HG03565 (cell line): ENCODE results near the gene SYNGAP1.
A peak's percentile ranks its signal among the peaks of the same experiment; 100 is the strongest.
"Not testable (repeated sequence)": the region's sequence is repeated elsewhere in the genome, so short reads cannot be mapped to it uniquely, and the experiment has no call there.

ENCODE experiments used
- ATAC-seq: cut with Tn5 transposase; IDR thresholded peaks from one replicate; pipeline ENCODE4 v1.9.1; 2021; ENCODE audit warnings: mild to moderate bottlenecking, moderate library complexity; ENCODE audit not compliant: unreplicated experiment

SYNGAP1 gene

DNA sequence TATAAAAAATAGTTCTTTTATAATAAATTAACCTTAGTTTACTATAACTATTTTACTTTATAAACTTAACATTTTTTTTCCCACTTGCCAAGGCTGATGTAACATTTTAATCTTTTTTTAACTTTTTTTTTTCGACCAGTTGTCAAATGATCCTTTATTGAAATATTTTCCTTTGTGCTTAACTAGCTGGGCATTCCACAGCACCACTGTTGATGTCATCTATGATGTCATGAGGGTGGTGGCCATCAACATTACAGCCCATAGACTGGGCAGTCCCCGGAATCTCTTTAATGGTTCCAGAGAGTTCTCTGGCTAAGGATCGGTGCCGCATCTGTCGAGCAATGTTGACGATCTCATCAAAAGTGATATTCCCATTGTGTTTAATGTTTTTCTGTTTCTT, 20.0 kb upstream of the SYNGAP1 start:
- not testable (repeated sequence) for ATAC-seq

DNA sequence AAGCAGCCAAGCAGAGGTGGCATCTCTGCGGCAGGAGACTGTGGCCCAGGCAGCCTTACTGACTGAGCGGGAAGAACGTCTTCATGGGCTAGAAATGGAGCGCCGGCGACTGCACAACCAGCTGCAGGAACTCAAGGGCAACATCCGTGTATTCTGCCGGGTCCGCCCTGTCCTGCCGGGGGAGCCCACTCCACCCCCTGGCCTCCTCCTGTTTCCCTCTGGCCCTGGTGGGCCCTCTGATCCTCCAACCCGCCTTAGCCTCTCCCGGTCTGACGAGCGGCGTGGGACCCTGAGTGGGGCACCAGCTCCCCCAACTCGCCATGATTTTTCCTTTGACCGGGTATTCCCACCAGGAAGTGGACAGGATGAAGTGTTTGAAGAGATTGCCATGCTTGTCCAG, 15.0 kb upstream of the SYNGAP1 start:
- ATAC-seq, result no peak

- ATAC-seq, result no peak
Observed at GRCh38 chr6:33405386-33405940, 14.4 kb upstream of the SYNGAP1 start.

- ATAC-seq, result no peak
Observed at GRCh38 chr6:33406126-33406525, 13.7 kb upstream of the SYNGAP1 start.

GRCh38 chr6:33407132-33407718, 12.6 kb upstream of the SYNGAP1 start:
- ATAC-seq, result no peak

DNA sequence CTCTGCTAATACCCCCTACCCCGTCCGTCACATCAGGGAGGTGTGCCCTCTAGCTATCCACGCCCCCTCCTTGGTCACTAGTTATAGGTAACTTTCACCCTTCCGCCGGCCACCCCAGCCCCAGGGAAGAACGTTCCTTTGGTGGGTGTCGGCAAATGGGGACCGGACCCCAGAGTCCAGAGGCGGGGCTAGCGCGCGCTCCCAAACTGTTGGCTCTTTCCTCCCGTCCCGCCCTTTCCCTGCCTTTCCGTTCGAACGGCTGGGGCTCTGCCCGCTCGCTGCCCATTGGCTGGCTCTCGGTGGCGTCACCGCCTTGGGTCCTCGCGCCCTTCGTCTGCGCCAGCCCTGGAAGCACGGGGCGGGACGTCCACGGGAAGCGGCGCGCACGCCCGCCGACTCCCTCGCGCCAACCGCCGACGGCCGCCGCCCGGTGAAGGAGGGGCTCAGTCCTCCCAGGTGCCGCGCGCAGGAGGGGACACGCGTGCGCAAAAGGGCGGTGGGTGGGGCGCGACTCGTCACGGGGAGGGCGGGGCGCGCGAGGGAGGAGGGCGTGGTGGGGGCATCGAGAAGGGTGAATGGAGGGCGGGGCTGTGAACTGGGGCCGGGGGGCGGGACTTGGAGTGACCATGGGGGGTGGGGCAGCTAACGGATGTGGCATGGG, 9.7 kb upstream of the SYNGAP1 start:
- peak; percentile 72 for ATAC-seq

GRCh38 chr6:33410711-33411631, 8.9 kb upstream of the SYNGAP1 start, which contains the start of gene PHF1:
Gene PHF1, plus strand, starts transcription at chr6:33411014. Its CDS starts 1,250 bp downstream, at chr6:33412264.
- ATAC-seq, result peak; percentile 29

DNA sequence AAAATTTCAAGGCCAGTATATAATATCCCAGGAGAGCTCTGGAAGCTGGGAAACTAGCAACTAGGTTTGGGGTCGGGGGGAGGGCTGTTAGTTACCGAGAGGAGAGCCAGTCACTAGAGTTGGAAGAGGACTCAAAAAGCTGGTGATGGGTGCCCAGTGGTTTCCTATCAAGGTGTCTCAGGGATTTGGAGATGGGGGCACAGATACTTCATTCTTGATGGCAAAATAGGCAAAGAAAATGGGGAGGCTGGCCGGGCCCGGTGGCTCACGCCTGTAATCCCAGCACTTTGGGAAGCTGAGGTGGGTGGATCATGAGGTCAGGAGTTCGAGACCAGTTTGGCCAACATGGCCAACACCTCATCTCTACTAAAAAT, 8.2 kb upstream of the SYNGAP1 start:
- no peak for ATAC-seq

GRCh38 chr6:33412140-33413009, 7.5 kb upstream of the SYNGAP1 start:
- no peak for ATAC-seq

- no peak for ATAC-seq
Observed at GRCh38 chr6:33413241-33414120, 6.4 kb upstream of the SYNGAP1 start.

- no peak for ATAC-seq
Observed at GRCh38 chr6:33414592-33415271, 5.1 kb upstream of the SYNGAP1 start.

DNA sequence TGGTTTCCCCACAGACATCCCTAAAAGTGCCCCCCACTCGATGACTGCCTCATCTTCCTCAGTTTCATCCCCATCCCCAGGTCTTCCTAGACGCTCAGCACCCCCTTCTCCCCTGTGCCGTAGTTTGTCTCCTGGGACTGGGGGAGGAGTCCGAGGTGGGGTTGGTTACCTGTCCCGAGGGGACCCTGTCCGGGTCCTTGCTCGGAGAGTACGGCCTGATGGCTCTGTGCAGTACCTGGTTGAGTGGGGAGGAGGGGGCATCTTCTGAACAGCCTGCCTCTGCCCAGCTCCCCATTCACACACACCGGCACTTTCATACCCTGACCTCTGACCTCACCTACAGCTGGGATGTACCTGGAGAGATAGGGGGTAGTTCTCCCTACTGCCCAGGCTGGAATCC, 4.0 kb upstream of the SYNGAP1 start:
- no peak for ATAC-seq

DNA sequence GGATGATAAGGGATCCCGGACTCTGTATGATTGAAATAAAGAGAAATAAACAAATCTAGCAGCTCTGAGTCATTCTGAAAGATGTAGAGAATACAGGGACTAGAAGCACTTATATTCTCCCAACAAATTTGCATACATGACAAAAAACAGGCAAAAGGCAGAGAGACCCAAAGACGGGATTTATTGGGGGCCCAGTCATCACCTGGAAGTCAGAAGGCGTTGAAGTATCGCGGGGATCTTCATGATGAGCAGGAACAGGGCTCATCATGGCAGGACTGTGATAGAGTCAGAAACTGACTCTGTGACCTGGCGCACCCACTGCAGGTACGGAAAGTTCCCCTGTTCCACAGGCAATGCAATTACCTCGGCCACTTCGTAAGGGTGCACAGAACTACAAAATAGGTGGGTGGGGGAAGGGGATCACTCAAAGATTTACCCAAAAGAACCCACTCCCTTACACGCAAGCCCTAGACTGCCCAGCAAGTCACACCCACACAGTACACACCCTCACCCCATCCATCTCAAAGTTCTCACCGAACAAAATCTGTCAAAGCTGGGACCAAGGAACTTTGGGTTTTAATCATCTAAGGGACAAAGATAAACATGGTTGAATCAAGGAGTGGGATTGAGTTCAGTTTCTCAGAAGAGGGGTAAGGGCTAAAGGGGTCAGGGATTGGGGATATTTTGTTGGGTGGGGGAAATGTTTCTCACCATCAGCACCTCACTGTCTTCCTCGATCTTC, 3.3 kb upstream of the SYNGAP1 start:
- no peak for ATAC-seq

DNA sequence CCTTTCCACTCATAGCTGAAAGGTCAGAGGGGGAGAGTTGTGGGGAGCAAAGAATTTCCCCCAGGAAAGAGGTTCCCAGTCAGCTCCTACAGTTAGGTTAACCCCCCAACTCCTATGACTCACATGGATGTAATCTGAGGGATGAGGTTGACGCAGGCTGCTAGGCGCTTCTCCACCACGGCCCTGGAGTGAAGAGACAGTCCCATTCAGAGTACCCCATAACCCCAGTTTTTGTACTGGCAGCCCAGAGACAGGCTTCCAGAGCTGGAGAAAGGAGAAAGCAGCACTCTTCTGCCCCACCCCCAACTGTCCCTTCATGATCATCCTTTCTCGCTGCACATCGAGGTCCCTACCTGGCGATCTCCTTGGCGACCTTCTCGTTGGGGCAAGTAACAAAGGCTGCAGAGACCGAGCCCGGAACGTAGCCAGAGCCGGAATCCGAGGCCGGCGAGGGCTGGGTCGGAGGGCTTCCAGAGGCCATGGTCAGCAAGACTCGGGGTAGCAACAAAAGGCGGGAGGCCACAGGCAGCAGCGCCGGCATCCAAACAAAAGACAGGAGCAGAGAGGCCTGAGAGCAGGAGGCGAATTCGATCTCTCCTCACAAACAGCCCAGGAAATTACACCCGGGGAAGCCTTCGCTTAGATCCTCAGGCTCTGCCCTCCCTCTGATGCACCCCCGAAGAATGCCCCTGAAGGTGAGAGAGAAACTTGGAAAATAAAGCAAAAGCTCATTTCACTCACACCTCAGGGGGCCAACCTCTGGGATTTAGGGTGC, 2.5 kb upstream of the SYNGAP1 start:
- ATAC-seq, result no peak

DNA sequence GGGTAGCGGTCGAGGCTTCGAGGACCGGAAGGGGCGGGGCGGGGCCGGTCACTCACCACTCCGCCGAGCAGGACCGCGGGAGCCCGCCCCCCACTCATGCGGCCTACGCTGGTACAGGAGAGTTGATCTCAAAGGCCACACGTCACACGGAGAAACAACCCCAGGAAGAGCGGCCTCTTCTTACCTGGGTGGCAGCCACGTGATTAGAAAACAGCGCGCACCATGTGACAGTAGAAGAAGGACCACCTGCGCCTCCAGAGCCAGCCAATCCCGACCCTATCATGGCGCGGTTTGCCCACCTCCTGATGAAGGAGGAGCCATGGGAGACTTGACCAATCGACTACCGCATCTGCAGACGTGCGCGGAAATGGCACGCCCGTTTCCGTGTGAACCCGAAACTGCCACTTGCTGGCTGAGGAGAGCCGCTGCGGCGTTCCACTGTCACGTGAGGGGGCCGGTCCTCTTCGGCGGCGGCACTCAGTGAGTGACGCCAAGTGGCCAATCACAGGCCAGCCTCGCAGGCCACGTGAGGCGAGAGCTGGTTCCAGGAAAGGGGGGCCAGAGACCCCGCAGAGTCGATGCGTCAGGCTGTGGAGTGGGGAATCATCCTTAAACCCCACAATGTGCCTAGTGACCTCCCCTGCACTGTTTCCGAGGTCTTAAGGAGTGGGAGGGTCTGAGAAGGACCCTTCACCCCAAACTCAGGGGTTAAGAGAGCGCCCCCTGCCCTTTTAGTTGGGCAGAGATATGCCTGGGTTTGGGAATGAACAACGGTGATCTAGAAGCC, 1.8 kb upstream of the SYNGAP1 start, which contains the start of gene CUTA:
Gene CUTA, minus strand, starts transcription at position 205 of the 787 bp plus-strand sequence. Its CDS starts 107 bp downstream, at position 98.
- peak; percentile 80 for ATAC-seq

- ATAC-seq, result no peak
Observed at GRCh38 chr6:33418690-33419291, 1.1 kb upstream of the SYNGAP1 start.
